ENCODE measurements around the gene RAB30.

GRCh38 chr11:83014951-83015350 is 56.7 kb downstream of the RAB30 start:
- TF ChIP-seq ZNF274 (IDR thresholded peaks at IDR 0.05; ENCODE audit: low read depth, low read length) (no peak), YY1 (IDR thresholded peaks at IDR 0.05; ENCODE audit: insufficient read depth, insufficient read length) (no peak)

Measured in NT2/D1 (cell line).